Liver (tissue), 9 donors: ENCODE measurements around the gene WDR3. TPM values are rescaled to one million over a fixed set of nuclear protein-coding genes. Genes with fewer than 3 reads are reported as not detected.
A peak's percentile ranks its signal among the peaks of the same experiment; 100 is the strongest.

Source experiments
- DNase-seq: peaks from one replicate; pipeline ENCODE4 v3.0.0-alpha.2; 2017; ENCODE audit warnings: low spot score
- H3K27ac ChIP-seq, 2 donors: one replicate each; pipeline ENCODE4 v1.7.0; 2013; ENCODE audit warnings: inconsistent platforms in 2 of 2, low read length in 2 of 2, control low read depth in 1 of 2, low read depth in 1 of 2, mild to moderate bottlenecking in 1 of 2
- H3K27me3 ChIP-seq, 4 donors: one replicate each; pipeline versions ENCODE4 v1.6.1 to v1.7.0; 2013; ENCODE audit warnings: low read length in 3 of 4, inconsistent platforms in 1 of 4, mild to moderate bottlenecking in 1 of 4, moderate library complexity in 1 of 4; ENCODE audit not compliant: control insufficient read depth in 4 of 4, insufficient read depth in 4 of 4
- H3K36me3 ChIP-seq, 4 donors: one replicate each; pipeline versions ENCODE4 v1.6.1 to v1.7.0; 2013; ENCODE audit warnings: low read length in 3 of 4, mild to moderate bottlenecking in 3 of 4, low read depth in 1 of 4, moderate library complexity in 1 of 4; ENCODE audit not compliant: control insufficient read depth in 4 of 4, insufficient read depth in 3 of 4
- H3K4me1 ChIP-seq, 4 donors: one replicate each; pipeline versions ENCODE4 v1.6.1 to v1.7.0; 2013; ENCODE audit warnings: low read length in 3 of 4, mild to moderate bottlenecking in 3 of 4, moderate library complexity in 1 of 4; ENCODE audit not compliant: control insufficient read depth in 4 of 4, insufficient read depth in 4 of 4
- H3K4me3 ChIP-seq, 3 donors: one replicate each; pipeline versions ENCODE4 v1.6.1 to v1.7.0; 2013; ENCODE audit warnings: low read length in 3 of 3, control low read depth in 1 of 3, low read depth in 1 of 3, mild to moderate bottlenecking in 1 of 3
- H3K9ac ChIP-seq, 2 donors: one replicate each; pipeline ENCODE4 v1.7.0; 2013; ENCODE audit warnings: low read length in 2 of 2, mild to moderate bottlenecking in 2 of 2, moderate library complexity in 2 of 2, control low read depth in 1 of 2, low read depth in 1 of 2
- H3K9me3 ChIP-seq, 4 donors: one replicate each; pipeline versions ENCODE4 v1.6.1 to v1.7.0; 2013; ENCODE audit warnings: low read length in 3 of 4; ENCODE audit not compliant: control insufficient read depth in 4 of 4
- CTCF ChIP-seq: fragments of 150-350 bp; IDR thresholded peaks from 2 replicates; pipeline ENCODE4 v1.5.1; 2017; ENCODE audit warnings: improper control_type of control experiment, low read depth, low read length; ENCODE audit not compliant: missing input control
- EGR1 ChIP-seq, 2 donors: IDR thresholded peaks; 2 replicates each; pipeline ENCODE4 v1.6.1; 2016 to 2018; ENCODE audit warnings: antibody characterized with exemption in 2 of 2, low read depth in 2 of 2
- FOXA2 ChIP-seq: IDR thresholded peaks from 2 replicates; pipeline ENCODE4 v1.6.1; 2016; ENCODE audit warnings: antibody characterized with exemption
- GABPA ChIP-seq, 2 donors: IDR thresholded peaks in 1 of 2; conservative IDR thresholded peaks in 1 of 2; 2 replicates each; pipeline ENCODE4 v1.6.1; 2016; ENCODE audit warnings: antibody characterized with exemption in 2 of 2, mild to moderate bottlenecking in 1 of 2, moderate library complexity in 1 of 2
- HNF4A ChIP-seq, 2 donors: conservative IDR thresholded peaks; 2 replicates each; pipeline ENCODE4 v1.6.1; 2016; ENCODE audit warnings: antibody characterized with exemption in 2 of 2, mild to moderate bottlenecking in 2 of 2
- HNF4G ChIP-seq: IDR thresholded peaks from 2 replicates; pipeline ENCODE4 v1.6.1; 2016; ENCODE audit warnings: antibody characterized with exemption
- JUND ChIP-seq, 2 donors: IDR thresholded peaks; 2 replicates each; pipeline ENCODE4 v1.6.1; 2016; ENCODE audit warnings: antibody characterized with exemption in 2 of 2
- MAX ChIP-seq: IDR thresholded peaks from 2 replicates; pipeline ENCODE4 v1.6.1; 2016; ENCODE audit warnings: antibody characterized with exemption
- NR2F2 ChIP-seq: IDR thresholded peaks from 2 replicates; pipeline ENCODE4 v1.6.1; 2016; ENCODE audit warnings: antibody characterized with exemption
- RAD21 ChIP-seq, 2 donors: IDR thresholded peaks; 2 replicates each; pipeline ENCODE4 v1.6.1; 2016; ENCODE audit warnings: antibody characterized with exemption in 2 of 2, mild to moderate bottlenecking in 2 of 2
- REST ChIP-seq: IDR thresholded peaks from 2 replicates; pipeline ENCODE4 v1.6.1; 2016; ENCODE audit warnings: antibody characterized with exemption, mild to moderate bottlenecking
- RXRA ChIP-seq, 2 donors: IDR thresholded peaks; 2 replicates each; pipeline ENCODE4 v1.6.1; 2017 to 2018; ENCODE audit warnings: antibody characterized with exemption in 2 of 2, mild to moderate bottlenecking in 1 of 2
- SP1 ChIP-seq: IDR thresholded peaks from 2 replicates; pipeline ENCODE4 v1.6.1; 2018; ENCODE audit warnings: antibody characterized with exemption, mild to moderate bottlenecking
- TAF1 ChIP-seq: conservative IDR thresholded peaks from 2 replicates; pipeline ENCODE4 v1.6.1; 2016; ENCODE audit warnings: antibody characterized with exemption, mild to moderate bottlenecking
- YY1 ChIP-seq: IDR thresholded peaks from 2 replicates; pipeline ENCODE4 v1.6.1; 2016; ENCODE audit warnings: antibody characterized with exemption, mild to moderate bottlenecking
- WGBS: extraction: QIAGEN DNeasy Blood & Tissue Kit; methylation state at CpG from one replicate; pipeline ENCODE4 v1.1.7; 2013; 5-methylcytosine and 5-hydroxymethylcytosine counted together
- polyA plus RNA-seq, 2 donors: library from polyadenylated mRNA; stranded (reverse) in 1 of 2; unstranded in 1 of 2; fragments of 200-250 nt in 1 of 2; fragments of >200 nt in 1 of 2; fragmentation: Nextera tagmentation in 1 of 2; extraction: Ambion mirVana in 1 of 2; gene quantifications; one replicate each; pipeline versions ENCODE4 v1.2.1 to v1.2.3, GENCODE V29; 2013 to 2015
- total RNA-seq, 2 donors: library from RNA; depleted of rRNA; stranded (reverse); fragments of >200 nt; gene quantifications; one replicate each; pipeline ENCODE4 v1.2.3, GENCODE V29; 2014
- donor health status: healthy.
- donor health status: healthy.
- donor health status: healthy.
- donor health status: healthy.
- donor health status: healthy.

Gene WDR3
- total and polyA plus RNA-seq, 4 donors = 4.4 to 24.5 (median 11.5) TPM

GRCh38 chr1:117902944-117903343, 26.6 kb upstream of the WDR3 start:
- Histone ChIP-seq H3K9me3 (no peaks in the 10 kb centered on the region), H3K4me1 (peaks cover 0 to 14% (median 0%) of the 10 kb centered on the region in 4 donors), H3K4me3 (no peak overlapping the region), H3K27ac (no peak overlapping the region), H3K36me3 (peaks cover 6 to 38% (median 23%) of the 10 kb centered on the region in 4 donors), H3K27me3 (no peaks in the 10 kb centered on the region), H3K9ac (no peak overlapping the region)
- peak in 1 of 2 donors; percentile 18 for TF ChIP-seq RXRA (IDR thresholded peaks at IDR 0.05)
- TF ChIP-seq SP1 = no peak
- TF ChIP-seq EGR1 (IDR thresholded peaks at IDR 0.05; ENCODE audit: low read depth in 2 of 2) = no peak
- TF ChIP-seq YY1 = no peak
- no peak for TF ChIP-seq CTCF
- DNase-seq = no peak
- 40% methylated on average over 4 of the region's 4 CpGs for WGBS

GRCh38 chr1:117904485-117904884, 25.1 kb upstream of the WDR3 start:
- peaks cover 2 to 29% (median 17%) of the 10 kb centered on the region in 4 donors for H3K36me3 ChIP-seq
- peaks cover 0 to 14% (median 0%) of the 10 kb centered on the region in 4 donors for H3K4me1 ChIP-seq
- H3K9me3 ChIP-seq = no peaks in the 10 kb centered on the region
- H3K27me3 ChIP-seq = no peaks in the 10 kb centered on the region
- TF ChIP-seq MAX = no peak
- peak in 1 of 2 donors; percentile 26 for TF ChIP-seq RXRA (IDR thresholded peaks at IDR 0.05)
- TF ChIP-seq FOXA2 = peak; percentile 34
- no peak for DNase-seq
- H3K9ac ChIP-seq = no peak overlapping the region
- WGBS = 70% methylated on average over 3 of the region's 3 CpGs
- H3K4me3 ChIP-seq = no peak overlapping the region
- H3K27ac ChIP-seq = no peak overlapping the region

- Histone ChIP-seq H3K27me3 (no peaks in the 10 kb centered on the region), H3K36me3 (peaks cover 2 to 31% (median 19%) of the 10 kb centered on the region in 4 donors), H3K4me3 (no peak overlapping the region), H3K9me3 (no peaks in the 10 kb centered on the region), H3K27ac (no peak overlapping the region), H3K9ac (no peak overlapping the region), H3K4me1 (peaks cover 0 to 14% (median 0%) of the 10 kb centered on the region in 4 donors)
- no peak for DNase-seq
- TF ChIP-seq HNF4G = no peak
- no peak for TF ChIP-seq CTCF
- no peak for TF ChIP-seq HNF4A (conservative IDR thresholded peaks at IDR 0.05)
- no peak for TF ChIP-seq RAD21 (IDR thresholded peaks at IDR 0.05)
- TF ChIP-seq REST = no peak
- TF ChIP-seq TAF1 = no peak
- no peak for TF ChIP-seq FOXA2
- no peak for TF ChIP-seq NR2F2
- TF ChIP-seq GABPA (IDR thresholded peaks at IDR 0.05 in 1 of 2, conservative IDR thresholded peaks at IDR 0.05 in 1 of 2) = no peak
- TF ChIP-seq SP1 = no peak
- no peak for TF ChIP-seq MAX
- no peak for TF ChIP-seq JUND (IDR thresholded peaks at IDR 0.05)
- no peak for TF ChIP-seq YY1
- 88% methylated on average over 2 of the region's 2 CpGs for WGBS
Observed at GRCh38 chr1:117905019-117905418, 24.5 kb upstream of the WDR3 start.
